Measurements from ENCODE around the gene DENND4A. TPM values are rescaled to one million over a fixed set of nuclear protein-coding genes. Genes with fewer than 3 reads are reported as not detected.
A peak's percentile ranks its signal among the peaks of the same experiment; 100 is the strongest.

DENND4A gene
- total and polyA plus RNA-seq, 9 of the 15 experiments (the other 6 are each of a cell fraction or from before 2014, with no cell fraction given), result 6.8 to 32.3 (median 19.9) TPM

GRCh38 chr15:65743637-65744252 is 48.3 kb downstream of the DENND4A start:
- Histone ChIP-seq H3K27ac (ENCODE audit: extremely low read depth, low read depth, low read length) (peak overlapping the region; percentile 9; the same call in 1 of the 3 replicates), H3K27me3 (ENCODE audit: control insufficient read depth in 2 of 2, insufficient read depth in 2 of 2, low read length in 2 of 2) (no peaks in the 10 kb centered on the region), H3K36me3 (ENCODE audit: control insufficient read depth, insufficient read depth, low read length) (peaks cover 4% of the 10 kb centered on the region; the same call in 1 of the 3 replicates), H3K4me3 (no peak overlapping the region), H4K20me1 (replicated peaks; ENCODE audit: control insufficient read depth, insufficient read depth, low read length) (no peaks in the 10 kb centered on the region), H3K4me1 (replicated peaks in 1 of 2; ENCODE audit: control insufficient read depth in 2 of 2, insufficient read depth in 2 of 2, low read length in 2 of 2) (peaks cover 12 to 19% of the 10 kb centered on the region in 2 experiments; a peak in 4 of 5 replicates), H2AFZ (ENCODE audit: low read depth, low read length) (no peak overlapping the region), H3K79me2 (ENCODE audit: control insufficient read depth, insufficient read depth, low read length) (no peaks in the 10 kb centered on the region), H3K9ac (ENCODE audit: insufficient read depth in 1 of 2, low read depth in 2 of 2, low read length in 2 of 2) (no peak overlapping the region), H3K9me1 (ENCODE audit: control insufficient read depth, insufficient read depth, low read length) (no peaks in the 10 kb centered on the region), H3K9me3 (replicated peaks; ENCODE audit: control insufficient read depth, insufficient read depth, low read depth, low read length) (no peaks in the 10 kb centered on the region), H3K4me2 (ENCODE audit: insufficient read depth, low read length) (no peak overlapping the region)
- FAIRE-seq (no peak), ATAC-seq (peak; percentile 80), DNase-seq (ENCODE audit: extremely low read depth in 1 of 4, low spot score in 3 of 4) (peak in 2 of 4 experiments; percentile 31 to 54)
- in situ Hi-C loops (cut with MboI) (no loop called here), intact Hi-C loops (cut with micrococcal nuclease) (loop anchor here (5.0 kb wide), 1 partner anchor 74 kb away; no protein-coding TSS in a partner anchor)
- BruUV-seq (replicated peaks), result no TSS peak
- ChIA-PET POLR2A (interaction anchor here (1.1 to 1.6 kb wide), 2 partner anchors 9 to 11 kb away, joined by 3 to 5 read pairs; no protein-coding TSS in a partner anchor), CTCF (ENCODE audit: low intra/inter-chr PET ratio) (no interaction called here)
- WGBS (ENCODE audit: insufficient coverage, low coverage, missing lambda C conversion rate), result 0% methylated on average over 1 of the region's 1 CpG
- TF ChIP-seq RFX1 (IDR thresholded peaks at IDR 0.05) (no peak), CREB1 (IDR thresholded peaks at IDR 0.05) (no peak), CREB1 (CRISPR knock-in tag; IDR thresholded peaks at IDR 0.05) (no peak), NR3C1 (CRISPR knock-in tag; IDR thresholded peaks at IDR 0.05) (no peak), ZFP1 (CRISPR knock-in tag; IDR thresholded peaks at IDR 0.05) (no peak), DDX20 (tag; IDR thresholded peaks at IDR 0.05; ENCODE audit: low read depth) (no peak), ZC3H8 (IDR thresholded peaks at IDR 0.05) (no peak), SNIP1 (IDR thresholded peaks at IDR 0.05; ENCODE audit: low read depth) (no peak), HMBOX1 (IDR thresholded peaks at IDR 0.05) (0 out of 2 replicates have a peak, but pooled peaks have one; percentile 18), ZSCAN32 (CRISPR knock-in tag; IDR thresholded peaks at IDR 0.05) (no peak), ARID1B (IDR thresholded peaks at IDR 0.05) (peak; percentile 39), ESRRA (IDR thresholded peaks at IDR 0.05; ENCODE audit: borderline replicate concordance, low read depth) (peak; percentile 51; the same call in 1 of the 2 replicates), TEAD4 (IDR thresholded peaks at IDR 0.05; ENCODE audit: low read length) (peak; percentile 11; the same call in 1 of the 2 replicates), TEAD4 (CRISPR knock-in tag; IDR thresholded peaks at IDR 0.05; ENCODE audit: borderline replicate concordance) (no peak), HNRNPLL (IDR thresholded peaks at IDR 0.05; ENCODE audit: low read depth, low read length, poor library complexity, severe bottlenecking) (no peak), HDAC2 (IDR thresholded peaks at IDR 0.05) (no peak), BRF1 (IDR thresholded peaks at IDR 0.05; ENCODE audit: borderline replicate concordance, extremely low read depth, insufficient read length) (no peak), GTF2E2 (tag; IDR thresholded peaks at IDR 0.05) (no peak), NR2C2 (CRISPR knock-in tag; IDR thresholded peaks at IDR 0.05) (no peak), NR2C2 (tag; IDR thresholded peaks at IDR 0.05) (peak; percentile 74)
- TF ChIP-seq, protein P1, sequence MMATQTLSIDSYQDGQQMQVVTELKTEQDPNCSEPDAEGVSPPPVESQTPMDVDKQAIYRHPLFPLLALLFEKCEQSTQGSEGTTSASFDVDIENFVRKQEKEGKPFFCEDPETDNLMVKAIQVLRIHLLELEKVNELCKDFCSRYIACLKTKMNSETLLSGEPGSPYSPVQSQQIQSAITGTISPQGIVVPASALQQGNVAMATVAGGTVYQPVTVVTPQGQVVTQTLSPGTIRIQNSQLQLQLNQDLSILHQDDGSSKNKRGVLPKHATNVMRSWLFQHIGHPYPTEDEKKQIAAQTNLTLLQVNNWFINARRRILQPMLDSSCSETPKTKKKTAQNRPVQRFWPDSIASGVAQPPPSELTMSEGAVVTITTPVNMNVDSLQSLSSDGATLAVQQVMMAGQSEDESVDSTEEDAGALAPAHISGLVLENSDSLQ (IDR thresholded peaks at IDR 0.05), result peak; percentile 75
- TF ChIP-seq, protein P2, sequence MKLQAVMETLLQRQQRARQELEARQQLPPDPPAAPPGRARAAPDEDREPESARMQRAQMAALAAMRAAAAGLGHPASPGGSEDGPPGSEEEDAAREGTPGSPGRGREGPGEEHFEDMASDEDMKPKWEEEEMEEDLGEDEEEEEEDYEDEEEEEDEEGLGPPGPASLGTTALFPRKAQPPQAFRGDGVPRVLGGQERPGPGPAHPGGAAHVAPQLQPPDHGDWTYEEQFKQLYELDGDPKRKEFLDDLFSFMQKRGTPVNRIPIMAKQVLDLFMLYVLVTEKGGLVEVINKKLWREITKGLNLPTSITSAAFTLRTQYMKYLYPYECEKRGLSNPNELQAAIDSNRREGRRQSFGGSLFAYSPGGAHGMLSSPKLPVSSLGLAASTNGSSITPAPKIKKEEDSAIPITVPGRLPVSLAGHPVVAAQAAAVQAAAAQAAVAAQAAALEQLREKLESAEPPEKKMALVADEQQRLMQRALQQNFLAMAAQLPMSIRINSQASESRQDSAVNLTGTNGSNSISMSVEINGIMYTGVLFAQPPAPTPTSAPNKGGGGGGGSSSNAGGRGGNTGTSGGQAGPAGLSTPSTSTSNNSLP (IDR thresholded peaks at IDR 0.05; ENCODE audit: borderline replicate concordance, low read depth, low read length), result no peak
